HG03159 (cell line): Measurements from ENCODE around the gene CDK5RAP2.
"Not testable (repeated sequence)": the region's sequence is repeated elsewhere in the genome, so short reads cannot be mapped to it uniquely, and the experiment has no call there.

Source experiments
- ATAC-seq: cut with Tn5 transposase; IDR thresholded peaks from one replicate; pipeline ENCODE4 v1.9.1; 2021; ENCODE audit warnings: mild to moderate bottlenecking, moderate library complexity; ENCODE audit not compliant: unreplicated experiment

CDK5RAP2 gene

DNA sequence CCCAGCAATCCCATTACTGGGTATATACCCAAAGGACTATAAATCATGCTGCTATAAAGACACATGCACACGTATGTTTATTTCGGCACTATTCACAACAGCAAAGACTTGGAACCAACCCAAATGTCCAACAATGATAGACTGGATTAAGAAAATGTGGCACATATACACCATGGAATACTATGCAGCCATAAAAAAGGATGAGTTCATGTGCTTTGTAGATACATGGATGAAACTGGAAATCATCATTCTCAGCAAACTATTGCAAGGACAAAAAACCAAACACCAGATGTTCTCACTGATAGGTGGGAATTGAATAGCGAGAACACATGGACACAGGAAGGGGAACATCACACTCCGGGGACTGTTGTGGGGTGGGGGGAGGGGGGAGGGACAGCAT lies 64.0 kb downstream of the CDK5RAP2 start:
- not testable (repeated sequence) for ATAC-seq

DNA sequence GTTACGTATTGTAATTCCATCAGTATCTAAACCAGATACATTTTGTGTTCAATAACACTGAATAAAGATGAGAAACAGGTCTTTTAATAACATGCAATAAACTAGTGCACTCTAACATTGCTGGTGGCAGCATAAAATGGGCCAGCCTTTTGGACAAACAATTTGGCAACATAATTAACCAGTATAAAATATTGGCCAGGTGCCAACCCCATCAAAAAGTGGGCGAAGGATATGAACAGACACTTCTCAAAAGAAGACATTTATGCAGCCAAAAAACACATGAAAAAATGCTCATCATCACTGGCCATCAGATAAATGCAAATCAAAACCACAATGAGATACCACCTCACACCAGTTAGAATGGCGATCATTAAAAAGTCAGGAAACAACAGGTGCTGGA lies 64.5 kb downstream of the CDK5RAP2 start:
- not testable (repeated sequence) for ATAC-seq

DNA sequence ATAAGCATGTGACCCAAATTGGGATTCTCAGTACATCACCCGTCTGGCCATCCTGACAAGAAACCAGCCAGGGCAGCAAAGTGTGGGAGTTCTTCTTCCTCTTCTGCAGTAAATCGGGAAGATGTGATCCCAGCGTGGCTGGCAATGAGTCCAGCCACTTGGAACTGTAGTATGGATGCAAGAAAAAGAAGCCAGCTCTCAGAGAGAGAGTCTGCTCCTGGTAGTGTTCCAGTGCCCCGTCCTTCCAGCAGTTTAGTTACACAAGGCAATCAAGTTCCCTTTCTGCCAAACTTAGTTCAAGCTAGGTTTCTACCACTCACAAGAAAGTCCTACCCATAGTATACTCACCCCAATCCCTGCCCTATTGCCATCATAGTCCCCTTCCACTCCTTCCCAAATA lies 65.6 kb downstream of the CDK5RAP2 start:
- no peak for ATAC-seq

DNA sequence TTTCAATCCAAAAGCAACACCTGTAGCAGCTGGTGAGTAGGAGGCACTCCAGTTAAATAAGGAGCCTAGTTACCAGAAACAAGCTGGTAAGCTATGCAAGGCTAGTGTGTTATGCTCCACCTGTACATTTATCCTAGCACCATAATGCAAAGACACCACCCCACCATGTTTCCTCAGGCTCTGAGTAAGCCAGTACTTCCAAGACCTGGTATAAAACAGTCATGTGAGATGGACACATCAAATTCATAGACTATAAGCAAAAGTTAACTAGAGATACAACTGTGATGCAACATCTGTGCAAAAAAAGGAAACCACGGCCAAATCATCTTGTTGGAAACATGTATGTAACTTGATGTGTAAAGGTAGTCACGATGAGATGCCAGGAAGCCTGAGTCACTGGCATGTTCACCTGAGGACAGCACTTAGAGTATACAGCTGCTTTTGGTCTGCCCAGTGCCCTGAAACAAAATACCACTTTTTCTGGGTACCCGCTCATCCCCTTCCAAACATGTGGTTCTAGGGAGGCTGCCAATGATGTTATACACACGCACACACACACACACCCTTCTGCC lies 66.1 kb downstream of the CDK5RAP2 start:
- no peak for ATAC-seq

DNA sequence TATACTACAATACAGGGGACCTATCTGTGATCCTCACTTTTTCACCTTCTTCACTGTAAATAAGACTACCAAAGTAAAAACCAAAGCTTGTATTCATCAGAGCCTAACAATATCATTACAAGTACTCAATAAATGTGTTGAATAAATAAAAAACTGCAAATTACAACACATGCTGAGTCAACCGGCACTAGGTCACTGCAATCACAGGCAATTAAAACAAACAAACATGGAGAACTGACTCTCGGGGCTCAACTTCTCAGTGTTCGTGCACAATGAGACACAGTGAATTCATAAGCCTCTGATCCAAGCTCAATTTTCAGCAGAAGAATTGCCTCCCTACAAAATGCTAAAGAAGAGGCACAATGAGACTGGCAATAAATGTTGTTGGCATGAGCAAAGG lies 69.2 kb downstream of the CDK5RAP2 start:
- no peak for ATAC-seq

DNA sequence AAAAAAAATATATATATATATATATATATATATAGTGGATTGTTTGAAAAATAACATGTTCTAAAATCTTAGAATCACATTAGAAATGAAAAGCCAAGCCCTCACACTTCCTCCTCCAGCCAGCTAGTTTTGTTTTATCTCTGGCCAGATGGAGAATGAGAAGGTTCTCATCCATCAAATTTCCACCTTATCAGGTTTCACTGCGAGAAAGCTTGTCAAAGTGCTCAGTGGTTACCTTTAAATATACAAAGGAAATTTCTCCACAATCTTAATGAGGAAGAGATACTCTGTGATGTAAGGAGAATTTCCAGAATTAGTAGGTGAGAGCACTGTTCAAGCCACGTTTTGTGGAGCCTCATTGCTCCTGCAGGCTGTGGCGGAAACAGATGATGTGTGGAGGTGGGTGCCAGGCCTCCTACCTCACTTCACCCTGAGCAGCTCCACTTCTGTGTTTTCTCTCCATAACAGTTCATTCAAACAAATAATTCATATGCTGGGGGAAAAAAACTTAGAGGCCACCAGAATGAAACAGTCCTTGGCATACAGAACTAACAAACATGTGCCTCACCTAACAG lies 71.9 kb downstream of the CDK5RAP2 start:
- no peak for ATAC-seq

DNA sequence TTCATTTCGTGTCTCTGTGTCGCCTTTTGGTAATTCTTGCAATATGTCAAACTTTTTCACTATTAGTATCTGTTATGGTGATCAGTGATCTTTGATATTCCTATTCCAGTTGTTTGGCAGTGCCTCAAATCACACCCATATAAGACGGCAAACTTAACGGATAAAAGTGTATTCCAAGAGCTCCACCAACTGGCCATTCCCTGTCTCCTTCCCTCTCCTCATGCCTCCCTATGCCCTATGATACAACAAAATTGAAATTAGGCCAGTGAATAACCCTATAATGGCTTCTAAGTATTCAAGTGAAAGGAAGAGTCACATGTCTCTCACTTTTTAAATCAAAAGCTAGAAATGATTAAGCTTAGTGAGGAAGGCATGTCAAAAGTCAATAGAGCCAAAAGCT lies 74.8 kb downstream of the CDK5RAP2 start:
- ATAC-seq, result no peak

DNA sequence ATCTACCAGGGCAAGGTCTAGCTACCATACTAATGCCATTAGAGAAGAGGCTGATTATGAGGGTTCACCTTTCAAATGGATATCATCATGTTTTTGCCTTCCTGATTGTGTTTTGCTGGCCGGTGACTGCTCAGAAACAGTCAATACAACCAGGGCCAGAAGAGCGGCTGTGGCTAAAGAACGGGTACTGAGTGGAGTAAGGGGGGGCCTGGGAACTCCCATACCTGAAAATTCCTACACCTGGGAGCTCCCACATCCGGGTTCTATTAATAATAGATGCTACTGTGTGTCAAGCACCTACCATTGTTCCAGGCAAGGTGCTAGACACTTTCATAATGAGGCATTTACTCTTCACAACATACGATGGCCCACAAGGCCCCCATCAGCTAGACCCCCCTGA lies 79.2 kb downstream of the CDK5RAP2 start:
- ATAC-seq, result no peak

DNA sequence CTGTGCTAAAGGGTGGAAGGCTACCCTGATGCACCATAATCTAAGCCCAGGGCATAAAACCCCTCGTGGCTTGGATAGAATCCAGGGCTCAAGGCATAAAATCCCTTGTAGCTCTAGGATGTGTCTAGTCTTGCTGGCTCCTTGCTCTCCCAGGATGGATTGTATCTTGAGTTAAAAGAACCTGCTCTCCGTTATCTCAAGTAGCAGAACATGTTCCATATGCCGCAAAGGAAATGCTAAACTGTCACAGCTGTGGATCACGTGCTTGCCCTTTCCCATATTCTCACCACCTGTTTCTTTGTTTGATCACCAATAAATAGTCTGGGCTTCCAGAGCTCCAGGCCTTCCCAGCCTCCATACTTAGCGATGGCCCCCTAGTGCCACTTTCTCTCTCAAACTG lies 82.1 kb downstream of the CDK5RAP2 start:
- not testable (repeated sequence) for ATAC-seq

DNA sequence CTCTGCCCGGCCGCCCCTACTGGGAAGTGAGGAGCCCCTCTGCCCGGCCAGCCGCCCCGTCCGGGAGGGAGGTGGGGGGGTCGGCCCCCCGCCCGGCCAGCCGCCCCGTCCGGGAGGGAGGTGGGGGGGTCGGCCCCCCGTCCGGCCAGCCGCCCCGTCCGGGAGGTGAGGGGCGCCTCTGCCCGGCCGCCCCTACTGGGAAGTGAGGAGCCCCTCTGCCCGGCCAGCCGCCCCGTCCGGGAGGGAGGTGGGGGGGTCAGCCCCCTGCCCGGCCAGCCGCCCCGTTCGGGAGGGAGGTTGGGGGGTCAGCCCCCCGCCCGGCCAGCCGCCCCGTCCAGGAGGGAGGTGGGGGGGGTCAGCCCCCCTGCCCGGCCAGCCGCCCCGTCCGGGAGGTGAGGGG lies 83.5 kb downstream of the CDK5RAP2 start:
- not testable (repeated sequence) for ATAC-seq

DNA sequence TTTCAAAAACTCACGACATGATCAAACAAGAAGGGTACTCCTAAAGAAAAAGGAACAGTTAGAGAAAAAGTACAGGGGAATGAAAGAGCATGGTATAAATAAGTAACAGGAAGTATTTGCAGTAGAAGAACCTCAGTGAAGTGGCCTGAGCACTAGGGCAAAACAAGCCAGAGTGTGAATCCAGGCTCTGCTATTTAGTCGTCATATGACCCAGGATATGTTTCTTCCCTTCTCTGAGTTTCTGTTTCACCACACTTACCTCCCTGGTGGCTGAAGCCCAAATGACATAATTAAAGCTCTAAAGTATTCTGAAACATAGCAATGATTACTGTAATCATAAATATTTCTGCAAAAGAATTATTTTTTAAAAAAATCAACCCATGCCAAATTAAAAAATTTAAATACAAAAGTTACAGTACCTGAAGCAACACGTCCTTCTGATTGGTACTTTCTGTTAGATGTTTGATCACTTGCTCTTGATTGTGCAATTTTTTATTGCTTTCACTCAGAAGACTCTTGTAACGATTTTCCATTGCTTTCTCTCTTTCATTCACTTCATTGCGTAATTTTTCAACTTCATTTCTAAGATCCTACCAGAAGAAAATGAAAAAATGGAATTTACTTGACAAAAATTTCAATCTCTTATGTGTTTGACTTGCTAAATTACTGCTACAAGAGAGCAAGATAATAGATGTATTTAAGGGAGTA lies 88.9 kb downstream of the CDK5RAP2 start:
- peak; percentile 96 for ATAC-seq

DNA sequence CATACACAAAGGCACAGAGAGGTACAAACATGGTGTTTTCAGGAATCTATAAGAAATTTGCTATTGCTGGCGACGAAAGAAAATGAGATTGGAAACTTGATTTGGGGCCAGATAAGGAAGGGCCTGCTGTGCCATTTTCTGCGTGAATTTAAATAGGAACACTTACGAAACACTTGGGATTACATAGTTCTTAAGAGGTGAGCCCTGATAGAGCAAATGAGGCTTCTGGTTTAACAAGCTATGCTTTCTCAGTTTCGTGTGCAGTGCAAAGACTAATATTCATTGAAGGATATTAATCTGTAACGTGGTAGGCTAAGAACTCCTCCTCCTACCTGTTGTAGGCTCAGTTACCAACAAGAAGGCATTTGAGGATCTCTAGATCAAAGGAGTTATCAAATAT lies 93.1 kb downstream of the CDK5RAP2 start:
- ATAC-seq, result no peak

DNA sequence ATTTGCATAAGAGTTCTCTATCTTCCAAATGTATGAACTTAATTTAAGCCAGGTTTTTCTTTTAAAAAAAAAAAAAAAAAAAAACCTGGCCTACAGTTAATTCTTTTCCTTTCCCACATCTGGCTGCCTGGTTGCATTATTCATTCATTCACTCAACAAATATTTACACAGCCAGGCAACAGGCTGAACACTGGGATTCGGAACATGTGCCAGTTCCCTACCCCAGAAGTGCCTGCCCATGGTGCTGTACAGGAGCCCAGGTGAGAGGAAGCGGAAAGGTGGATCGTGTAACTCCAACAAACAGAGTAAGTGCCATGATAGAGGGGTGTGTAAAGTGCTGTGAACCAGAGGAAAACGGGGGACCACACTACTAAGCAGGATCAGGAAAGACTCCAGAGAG lies 93.6 kb downstream of the CDK5RAP2 start:
- no peak for ATAC-seq

DNA sequence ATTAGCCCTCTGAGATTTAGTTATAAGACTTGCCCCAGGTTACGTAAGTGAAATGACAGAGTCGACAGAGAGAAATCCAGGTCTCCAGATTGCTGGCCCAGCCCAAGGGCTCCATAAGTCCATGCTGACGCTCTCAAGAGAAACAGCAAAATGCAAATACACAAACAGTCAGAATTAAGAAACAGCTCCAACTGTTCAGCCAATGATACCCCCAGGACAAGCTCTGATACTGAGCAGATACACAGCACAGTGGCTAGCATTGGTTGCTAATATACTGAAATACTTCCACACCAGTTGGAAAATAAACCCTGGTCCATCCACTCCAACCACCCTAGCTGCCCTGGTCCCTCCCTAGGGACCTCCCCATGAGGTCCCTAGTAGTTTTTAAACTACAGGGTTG lies 94.2 kb downstream of the CDK5RAP2 start:
- ATAC-seq, result no peak

DNA sequence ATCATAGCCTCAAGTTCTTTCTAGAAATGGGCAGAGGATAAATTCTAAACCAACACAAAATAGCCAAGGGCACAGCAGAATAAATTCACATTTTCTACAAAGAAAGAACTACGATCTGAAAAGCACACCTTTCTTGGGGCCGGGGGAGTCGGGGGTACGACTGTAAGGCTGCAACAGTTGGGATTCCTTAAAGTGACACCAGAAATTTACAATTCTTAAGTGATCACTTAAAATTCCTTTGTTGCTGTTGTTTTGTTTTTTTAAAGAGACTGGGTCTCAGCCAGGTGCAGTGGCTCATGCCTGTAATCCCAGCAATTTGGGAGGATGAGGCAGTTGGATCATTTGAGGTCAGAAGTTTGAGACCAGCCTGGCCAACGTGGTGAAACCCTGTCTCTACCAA lies 95.8 kb downstream of the CDK5RAP2 start:
- ATAC-seq, result no peak

DNA sequence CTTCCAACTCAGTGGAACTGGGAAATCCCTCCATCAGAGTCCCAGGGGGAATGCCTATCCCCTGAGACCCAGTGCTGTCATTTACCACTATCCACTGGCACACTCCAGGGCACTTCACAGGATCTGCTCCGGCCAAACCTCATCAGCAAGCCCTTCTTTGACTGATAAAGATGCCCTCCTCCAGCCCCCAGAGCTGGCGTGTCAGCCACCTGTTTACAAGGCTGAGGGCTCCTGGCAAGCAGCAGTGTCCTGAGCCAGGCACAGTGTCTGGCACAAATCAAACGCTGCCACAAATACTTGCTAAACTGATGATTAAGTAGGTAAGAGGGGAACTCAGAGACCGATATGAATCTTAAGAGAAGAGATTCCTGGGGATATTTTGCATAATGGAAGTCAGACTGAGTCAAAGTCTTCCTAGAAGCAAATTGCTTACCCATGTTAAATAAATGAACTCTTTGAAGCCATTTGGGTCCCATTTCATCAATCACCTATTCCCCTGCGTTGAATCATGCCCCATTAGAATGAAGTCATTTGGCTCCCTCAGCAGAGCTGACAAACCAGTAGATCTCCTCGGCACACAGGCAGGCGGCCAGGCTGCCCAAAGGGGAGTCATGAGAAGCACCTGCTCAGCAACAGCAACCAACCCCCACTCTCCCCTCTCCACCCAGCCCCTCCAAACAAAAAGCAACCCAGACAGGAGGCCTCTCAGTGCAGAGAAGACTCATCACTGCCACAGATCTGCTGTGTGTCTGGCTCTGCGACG lies 97.4 kb downstream of the CDK5RAP2 start:
- ATAC-seq, result no peak

DNA sequence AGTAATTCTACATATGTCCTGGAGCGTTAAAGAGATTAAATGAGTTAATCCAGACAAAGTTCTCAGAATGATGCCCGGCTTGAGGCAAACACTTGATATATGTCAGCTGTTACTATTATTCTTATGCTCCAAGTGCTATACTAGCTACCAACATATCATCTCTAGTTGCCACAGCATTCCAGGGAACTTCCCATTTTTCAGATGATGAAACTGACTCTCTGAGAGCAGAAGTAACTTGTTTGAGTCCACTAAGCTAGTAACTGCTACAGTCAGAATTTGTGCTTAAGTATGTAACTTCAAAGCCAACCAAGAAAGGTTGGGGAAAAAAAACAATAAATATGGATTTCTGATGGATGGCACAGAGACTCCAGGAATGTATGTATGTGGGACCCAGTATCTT lies 98.1 kb downstream of the CDK5RAP2 start:
- no peak for ATAC-seq

DNA sequence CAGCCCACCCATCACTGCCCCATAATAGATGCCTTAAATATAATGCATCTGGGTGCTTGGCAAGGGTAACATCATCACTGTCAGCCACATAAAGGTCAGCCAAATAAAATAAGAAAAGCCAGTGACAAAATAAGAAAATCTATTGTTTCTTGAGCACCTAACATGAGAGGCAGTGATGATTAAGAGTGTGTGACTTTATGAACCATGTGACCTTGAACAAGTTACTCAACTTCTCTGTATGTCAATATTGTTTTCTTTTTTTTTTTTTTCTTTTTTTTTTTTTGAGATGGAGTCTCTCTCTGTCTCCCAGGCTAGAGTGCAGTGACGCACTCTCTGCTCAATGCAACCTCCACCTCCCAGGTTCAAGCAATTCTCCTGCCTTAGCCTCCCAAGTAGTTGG lies 98.7 kb downstream of the CDK5RAP2 start:
- ATAC-seq, result no peak

DNA sequence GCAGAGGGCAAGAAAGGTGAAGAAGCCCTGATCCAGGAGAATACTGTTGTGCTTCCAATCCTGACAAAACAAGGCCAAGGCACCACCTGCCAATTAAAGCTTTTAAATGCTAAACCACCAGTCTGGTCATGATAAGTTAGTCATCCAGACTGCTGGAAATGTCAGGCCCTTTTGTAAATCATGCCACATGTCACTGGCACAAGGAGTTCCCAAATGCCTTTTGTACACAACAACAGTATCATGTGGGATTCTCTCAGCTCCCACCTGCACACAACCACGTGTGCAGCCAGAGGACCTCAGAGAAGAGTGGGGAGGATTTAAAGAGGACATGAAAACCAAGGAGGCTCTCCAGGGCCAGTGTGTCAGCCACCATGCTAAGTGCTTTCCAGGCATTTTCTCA lies 99.3 kb downstream of the CDK5RAP2 start:
- no peak for ATAC-seq

DNA sequence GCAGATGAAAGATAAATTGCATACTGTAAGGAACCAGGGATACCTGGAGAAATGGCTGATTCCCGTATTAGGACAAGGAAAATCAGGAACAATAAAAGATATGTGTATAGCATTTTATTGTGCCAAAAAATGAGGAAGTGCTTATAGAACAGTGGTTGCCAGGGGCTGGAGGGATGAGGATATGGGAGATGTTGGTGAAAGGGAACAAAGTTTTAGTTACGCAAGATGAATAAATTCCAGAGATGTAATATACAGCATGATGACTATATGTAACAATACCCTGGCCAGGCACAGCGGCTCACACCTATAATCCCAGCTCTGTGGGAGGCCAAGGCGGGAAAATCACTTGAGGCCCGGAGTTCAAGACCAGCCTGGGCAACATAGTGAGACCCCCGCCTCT lies 101.8 kb downstream of the CDK5RAP2 start:
- no peak for ATAC-seq

DNA sequence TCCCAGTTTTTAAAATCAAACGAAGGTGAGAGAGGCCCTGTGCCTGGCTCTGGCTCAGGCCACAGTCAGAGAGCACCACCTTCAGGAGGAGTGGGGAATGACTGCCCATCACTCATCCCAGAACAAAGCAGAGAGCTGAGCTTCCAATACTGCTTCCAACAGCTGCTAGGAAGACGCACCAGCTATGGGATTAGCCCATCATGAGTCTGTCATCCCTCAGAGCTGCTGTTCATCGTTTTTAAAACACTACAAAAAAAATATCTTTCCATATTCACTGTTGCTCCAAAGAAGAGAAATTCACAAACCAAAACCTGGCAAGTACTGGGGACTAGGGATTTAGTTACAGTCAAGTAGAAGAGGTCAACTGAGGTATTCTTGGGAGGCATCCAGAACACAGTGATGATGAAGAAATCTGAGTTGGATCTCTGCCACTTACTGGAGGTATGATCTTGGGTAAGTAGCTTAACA lies 102.4 kb downstream of the CDK5RAP2 start:
- ATAC-seq, result peak; percentile 83

DNA sequence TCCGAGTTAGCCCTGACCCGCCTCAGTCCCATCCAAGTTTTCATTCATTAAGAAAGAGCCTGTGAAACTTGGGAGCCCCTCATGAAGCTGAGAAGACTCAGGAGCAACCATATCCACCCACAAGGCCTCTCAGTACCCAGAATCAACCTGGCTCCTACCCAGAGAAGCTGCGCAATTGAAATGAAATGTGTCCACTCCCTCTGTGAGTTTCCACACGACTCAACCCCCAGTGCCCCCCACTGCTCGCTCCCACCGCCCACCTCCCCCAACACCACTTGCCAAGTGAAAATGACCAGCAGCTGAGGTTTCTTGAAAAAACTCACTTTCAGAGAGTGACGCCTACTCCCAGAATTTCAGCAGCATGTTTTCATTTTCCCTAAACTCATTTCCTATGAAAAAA lies 104.6 kb downstream of the CDK5RAP2 start:
- no peak for ATAC-seq
